ENCODE measurements around the gene CACNA2D3. TPM values are rescaled to one million over a fixed set of nuclear protein-coding genes. Genes with fewer than 3 reads are reported as not detected.

The CACNA2D3 gene
- polyA plus RNA-seq, 1 donor (not counting 4 experiments of a cell fraction or from before 2014, with no cell fraction given), result 0.08 TPM

DNA sequence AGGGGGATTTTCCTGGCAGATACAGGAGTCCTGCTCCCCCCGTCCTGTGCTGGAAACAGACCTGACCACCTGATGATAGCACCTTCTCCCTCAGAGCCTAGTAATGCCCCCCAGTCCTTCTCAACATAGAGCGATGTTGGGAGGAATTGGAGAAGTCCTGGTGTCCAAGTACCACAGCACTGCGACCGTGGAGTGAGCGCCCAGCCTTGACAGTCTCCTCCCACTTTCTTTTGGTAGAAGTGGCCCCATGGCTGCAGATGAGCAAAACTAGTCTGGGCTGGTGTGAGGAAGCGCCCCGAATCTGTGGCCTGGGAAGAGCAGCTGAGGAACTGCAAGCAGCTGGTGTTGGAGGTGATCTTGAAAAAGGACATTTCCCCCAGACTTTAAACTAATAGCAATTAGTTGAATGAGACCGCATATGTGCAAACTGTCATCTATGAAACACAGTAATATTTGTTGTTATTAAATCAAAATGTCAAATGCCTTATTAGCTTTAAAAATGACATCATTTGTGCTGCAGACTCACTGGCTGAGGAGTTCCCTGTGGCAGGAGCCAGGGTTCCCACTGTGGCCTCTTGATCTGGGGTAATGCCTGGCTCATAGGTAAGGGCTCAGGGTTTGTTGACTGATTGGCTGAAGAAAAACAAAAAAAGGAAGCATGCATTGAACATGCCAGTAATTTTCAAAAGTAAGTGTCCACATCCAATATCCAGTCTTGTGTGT is 121.8 kb downstream of the CACNA2D3 start:
- H2AFZ ChIP-seq (ENCODE audit: control insufficient read depth, low read length), result no peak overlapping the region
- no peaks in the 10 kb centered on the region for H3K27me3 ChIP-seq (ENCODE audit: control insufficient read depth, extremely low read depth, insufficient read depth, low read length)
- TF ChIP-seq, protein P1, sequence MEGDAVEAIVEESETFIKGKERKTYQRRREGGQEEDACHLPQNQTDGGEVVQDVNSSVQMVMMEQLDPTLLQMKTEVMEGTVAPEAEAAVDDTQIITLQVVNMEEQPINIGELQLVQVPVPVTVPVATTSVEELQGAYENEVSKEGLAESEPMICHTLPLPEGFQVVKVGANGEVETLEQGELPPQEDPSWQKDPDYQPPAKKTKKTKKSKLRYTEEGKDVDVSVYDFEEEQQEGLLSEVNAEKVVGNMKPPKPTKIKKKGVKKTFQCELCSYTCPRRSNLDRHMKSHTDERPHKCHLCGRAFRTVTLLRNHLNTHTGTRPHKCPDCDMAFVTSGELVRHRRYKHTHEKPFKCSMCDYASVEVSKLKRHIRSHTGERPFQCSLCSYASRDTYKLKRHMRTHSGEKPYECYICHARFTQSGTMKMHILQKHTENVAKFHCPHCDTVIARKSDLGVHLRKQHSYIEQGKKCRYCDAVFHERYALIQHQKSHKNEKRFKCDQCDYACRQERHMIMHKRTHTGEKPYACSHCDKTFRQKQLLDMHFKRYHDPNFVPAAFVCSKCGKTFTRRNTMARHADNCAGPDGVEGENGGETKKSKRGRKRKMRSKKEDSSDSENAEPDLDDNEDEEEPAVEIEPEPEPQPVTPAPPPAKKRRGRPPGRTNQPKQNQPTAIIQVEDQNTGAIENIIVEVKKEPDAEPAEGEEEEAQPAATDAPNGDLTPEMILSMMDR (optimal IDR thresholded peaks at IDR 0.05 in 1 of 3, IDR thresholded peaks at IDR 0.05 in 1 of 3, conservative IDR thresholded peaks at IDR 0.05 in 1 of 3; ENCODE audit: extremely low read depth in 1 of 3, insufficient read depth in 2 of 3, low read length in 3 of 3), result no peak
- no peak for TF ChIP-seq EZH2 (IDR thresholded peaks at IDR 0.05; ENCODE audit: low read length)
- no peaks in the 10 kb centered on the region for H3K36me3 ChIP-seq (ENCODE audit: control insufficient read depth in 2 of 2, extremely low read depth in 1 of 2, insufficient read depth in 2 of 2, low read length in 2 of 2)
- FAIRE-seq, result no peak
- no peak overlapping the region for H3K9ac ChIP-seq (ENCODE audit: control insufficient read depth, extremely low read depth, insufficient read depth, low read length)
- dilution Hi-C loops (cut with MboI; ENCODE audit: extremely low pct_ligation_motif_present, low sequenced_read_pairs), result no loop called here
- no peaks in the 10 kb centered on the region for H4K20me1 ChIP-seq (ENCODE audit: control insufficient read depth, extremely low read depth, insufficient read depth, low read length)
- H3K9me3 ChIP-seq (ENCODE audit: control insufficient read depth, low read depth, low read length), result no peaks in the 10 kb centered on the region
- no peaks in the 10 kb centered on the region for H3K4me1 ChIP-seq (ENCODE audit: control insufficient read depth, extremely low read depth, insufficient read depth, low read length)
- H3K4me2 ChIP-seq (ENCODE audit: control insufficient read depth, extremely low read depth, insufficient read depth, low read depth, low read length), result no peak overlapping the region
- no peak overlapping the region for H3K4me3 ChIP-seq (ENCODE audit: control insufficient read depth in 2 of 3, extremely low read depth in 1 of 3, insufficient read depth in 2 of 3, low read depth in 1 of 3, low read length in 3 of 3)
- no peak for DNase-seq (ENCODE audit: low read depth, low spot score)
- no peak overlapping the region for H3K27ac ChIP-seq (ENCODE audit: control insufficient read depth, insufficient read depth, low read length)
- H3K9me1 ChIP-seq (ENCODE audit: control insufficient read depth, extremely low read depth, insufficient read depth, low read length), result no peaks in the 10 kb centered on the region
- H3K79me2 ChIP-seq (ENCODE audit: control insufficient read depth, insufficient read depth, low read length), result no peaks in the 10 kb centered on the region

DNA sequence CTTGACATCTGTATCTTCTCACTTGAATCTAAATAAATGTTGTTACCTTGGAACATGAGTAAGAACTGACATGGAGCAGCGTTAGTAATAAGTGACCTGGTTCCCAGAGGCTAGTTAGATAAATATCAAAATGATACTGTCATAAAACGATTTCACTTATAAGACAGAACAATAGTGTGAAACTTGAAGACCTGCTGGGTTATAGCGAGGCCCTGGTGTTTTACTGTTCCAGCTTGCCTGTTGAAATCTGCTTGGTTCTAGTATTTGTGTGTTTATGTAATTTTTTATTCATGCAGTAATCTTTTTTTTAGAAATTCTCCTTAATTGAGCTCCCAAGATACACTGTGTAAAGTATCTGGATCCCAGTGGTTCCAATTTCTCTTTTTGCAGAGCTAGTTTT is 129.4 kb downstream of the CACNA2D3 start:
- Histone ChIP-seq H3K9ac (ENCODE audit: control insufficient read depth, extremely low read depth, insufficient read depth, low read length) (no peak overlapping the region), H3K27me3 (ENCODE audit: control insufficient read depth, extremely low read depth, insufficient read depth, low read length) (no peaks in the 10 kb centered on the region), H4K20me1 (ENCODE audit: control insufficient read depth, extremely low read depth, insufficient read depth, low read length) (no peaks in the 10 kb centered on the region), H3K79me2 (ENCODE audit: control insufficient read depth, insufficient read depth, low read length) (no peaks in the 10 kb centered on the region), H3K9me1 (ENCODE audit: control insufficient read depth, extremely low read depth, insufficient read depth, low read length) (no peaks in the 10 kb centered on the region), H3K4me1 (ENCODE audit: control insufficient read depth, extremely low read depth, insufficient read depth, low read length) (no peaks in the 10 kb centered on the region), H3K4me2 (ENCODE audit: control insufficient read depth, extremely low read depth, insufficient read depth, low read depth, low read length) (no peak overlapping the region), H3K4me3 (ENCODE audit: control insufficient read depth in 2 of 3, extremely low read depth in 1 of 3, insufficient read depth in 2 of 3, low read depth in 1 of 3, low read length in 3 of 3) (no peak overlapping the region), H3K27ac (ENCODE audit: control insufficient read depth, insufficient read depth, low read length) (no peak overlapping the region), H3K9me3 (ENCODE audit: control insufficient read depth, low read depth, low read length) (no peaks in the 10 kb centered on the region), H2AFZ (ENCODE audit: control insufficient read depth, low read length) (no peak overlapping the region), H3K36me3 (ENCODE audit: control insufficient read depth in 2 of 2, extremely low read depth in 1 of 2, insufficient read depth in 2 of 2, low read length in 2 of 2) (no peaks in the 10 kb centered on the region)
- FAIRE-seq, result no peak
- DNase-seq (ENCODE audit: low read depth, low spot score), result no peak
- TF ChIP-seq, protein P1 (optimal IDR thresholded peaks at IDR 0.05 in 1 of 3, IDR thresholded peaks at IDR 0.05 in 1 of 3, conservative IDR thresholded peaks at IDR 0.05 in 1 of 3; ENCODE audit: extremely low read depth in 1 of 3, insufficient read depth in 2 of 3, low read length in 3 of 3), result no peak
- TF ChIP-seq EZH2 (IDR thresholded peaks at IDR 0.05; ENCODE audit: low read length), result no peak
- dilution Hi-C loops (cut with MboI; ENCODE audit: extremely low pct_ligation_motif_present, low sequenced_read_pairs), result no loop called here
